Smooth muscle cell (in vitro differentiated cells): Measurements from ENCODE around the gene VAMP2. TPM values are rescaled to one million over a fixed set of nuclear protein-coding genes. Genes with fewer than 3 reads are reported as not detected.
A peak's percentile ranks its signal among the peaks of the same experiment; 100 is the strongest.

Experiments used
- DNase-seq: peaks from one replicate; lab custom pipeline; 2025; ENCODE audit not compliant: unreplicated experiment; lab: John Stamatoyannopoulos, UW
- H2AFZ ChIP-seq: fragments of 200-600 bp; sonication (generic); 2 replicates; pipeline ENCODE4 v1.6.0; 2016; ENCODE audit warnings: antibody characterized with exemption, low read depth, mild to moderate bottlenecking
- H3F3A ChIP-seq: fragments of 200-600 bp; sonication (generic); 2 replicates; pipeline ENCODE4 v1.6.0; 2017; ENCODE audit warnings: antibody characterized with exemption, low read depth
- H3K27ac ChIP-seq: fragments of 200-600 bp; sonication (generic); 2 replicates; pipeline ENCODE4 v1.5.1; 2016; ENCODE audit warnings: low read depth, mild to moderate bottlenecking
- H3K27me3 ChIP-seq: fragments of 200-600 bp; sonication (generic); 2 replicates; pipeline ENCODE4 v1.6.1; 2016; ENCODE audit warnings: low read depth, mild to moderate bottlenecking
- H3K36me3 ChIP-seq: fragments of 200-600 bp; sonication (generic); 2 replicates; pipeline ENCODE4 v1.5.1; 2016; ENCODE audit warnings: low read depth
- H3K4me1 ChIP-seq: fragments of 200-600 bp; sonication (generic); 2 replicates; pipeline ENCODE4 v1.5.1; 2016; ENCODE audit warnings: low read depth
- H3K4me2 ChIP-seq: fragments of 200-600 bp; sonication (generic); 2 replicates; pipeline ENCODE4 v1.6.0; 2016; ENCODE audit warnings: mild to moderate bottlenecking
- H3K4me3 ChIP-seq: fragments of 200-600 bp; sonication (generic); 2 replicates; pipeline ENCODE4 v1.5.1; 2016; ENCODE audit warnings: mild to moderate bottlenecking
- H3K79me2 ChIP-seq: fragments of 200-600 bp; sonication (generic); 2 replicates; pipeline ENCODE4 v1.6.0; 2016; ENCODE audit warnings: low read depth, mild to moderate bottlenecking
- H3K9ac ChIP-seq: fragments of 200-600 bp; sonication (generic); 2 replicates; pipeline ENCODE4 v1.6.0; 2016; ENCODE audit warnings: low read depth
- H3K9me3 ChIP-seq: fragments of 200-600 bp; sonication (generic); replicated peaks from 2 replicates; pipeline ENCODE4 v1.5.1; 2016; ENCODE audit warnings: low read depth
- H4K20me1 ChIP-seq: fragments of 200-600 bp; sonication (generic); 2 replicates; pipeline ENCODE4 v1.6.0; 2016; ENCODE audit warnings: low read depth
- WGBS: methylation state at CpG from one replicate; pipeline ENCODE4 v1.1.7; 2016; ENCODE audit warnings: low lambda C conversion rate; 5-methylcytosine and 5-hydroxymethylcytosine counted together
- polyA plus RNA-seq: library from polyadenylated mRNA; unstranded; fragments of >200 nt; fragmentation: Nextera tagmentation; extraction: Ambion mirVana; gene quantifications from 2 replicates; pipeline ENCODE4 v1.2.1, GENCODE V29; 2016
- total RNA-seq: library from RNA; depleted of rRNA; stranded (reverse); fragments of >200 nt; gene quantifications from 2 replicates; pipeline ENCODE4 v1.2.3, GENCODE V29; 2014
- TF ChIP-seq, protein P1 (sequence below): fragments of 200-600 bp; sonication (generic); IDR thresholded peaks from 2 replicates; pipeline ENCODE4 v1.5.1; 2017; ENCODE audit warnings: borderline replicate concordance, mild to moderate bottlenecking, antibody characterized with exemption; ENCODE audit not compliant: insufficient read depth, poor library complexity, severe bottlenecking

The VAMP2 gene
- total and polyA plus RNA-seq, 2 experiments from 2014 or later = 8.1 to 20.1 TPM

GRCh38 chr17:8117980-8118768 is 44.6 kb downstream of the VAMP2 start, which contains the start of gene ALOXE3:
TSS of gene ALOXE3 (minus strand) at chr17:8118514. CDS start at chr17:8117990, 524 bp downstream.
- Histone ChIP-seq H3K4me1 (peaks cover 1% of the 10 kb centered on the region), H3K9me3 (no peaks in the 10 kb centered on the region), H3K9ac (peak within 1 kb of the TSS; percentile 83), H3K79me2 (no peaks in the 10 kb centered on the region), H2AFZ (peak within 1 kb of the TSS; percentile 68), H3K4me3 (peak within 1 kb of the TSS; percentile 59), H3K27ac (peak within 1 kb of the TSS; percentile 89), H4K20me1 (peaks cover 9% of the 10 kb centered on the region), H3F3A (peaks cover 13% of the 10 kb centered on the region), H3K27me3 (peaks cover 57% of the 10 kb centered on the region), H3K4me2 (peak within 1 kb of the TSS; percentile 92), H3K36me3 (no peaks in the 10 kb centered on the region)
- TF ChIP-seq, protein P1, sequence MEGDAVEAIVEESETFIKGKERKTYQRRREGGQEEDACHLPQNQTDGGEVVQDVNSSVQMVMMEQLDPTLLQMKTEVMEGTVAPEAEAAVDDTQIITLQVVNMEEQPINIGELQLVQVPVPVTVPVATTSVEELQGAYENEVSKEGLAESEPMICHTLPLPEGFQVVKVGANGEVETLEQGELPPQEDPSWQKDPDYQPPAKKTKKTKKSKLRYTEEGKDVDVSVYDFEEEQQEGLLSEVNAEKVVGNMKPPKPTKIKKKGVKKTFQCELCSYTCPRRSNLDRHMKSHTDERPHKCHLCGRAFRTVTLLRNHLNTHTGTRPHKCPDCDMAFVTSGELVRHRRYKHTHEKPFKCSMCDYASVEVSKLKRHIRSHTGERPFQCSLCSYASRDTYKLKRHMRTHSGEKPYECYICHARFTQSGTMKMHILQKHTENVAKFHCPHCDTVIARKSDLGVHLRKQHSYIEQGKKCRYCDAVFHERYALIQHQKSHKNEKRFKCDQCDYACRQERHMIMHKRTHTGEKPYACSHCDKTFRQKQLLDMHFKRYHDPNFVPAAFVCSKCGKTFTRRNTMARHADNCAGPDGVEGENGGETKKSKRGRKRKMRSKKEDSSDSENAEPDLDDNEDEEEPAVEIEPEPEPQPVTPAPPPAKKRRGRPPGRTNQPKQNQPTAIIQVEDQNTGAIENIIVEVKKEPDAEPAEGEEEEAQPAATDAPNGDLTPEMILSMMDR = no peak
- WGBS = under 1% methylated on average over 31 of the region's 33 CpGs
- peak; percentile 27 for DNase-seq

DNA sequence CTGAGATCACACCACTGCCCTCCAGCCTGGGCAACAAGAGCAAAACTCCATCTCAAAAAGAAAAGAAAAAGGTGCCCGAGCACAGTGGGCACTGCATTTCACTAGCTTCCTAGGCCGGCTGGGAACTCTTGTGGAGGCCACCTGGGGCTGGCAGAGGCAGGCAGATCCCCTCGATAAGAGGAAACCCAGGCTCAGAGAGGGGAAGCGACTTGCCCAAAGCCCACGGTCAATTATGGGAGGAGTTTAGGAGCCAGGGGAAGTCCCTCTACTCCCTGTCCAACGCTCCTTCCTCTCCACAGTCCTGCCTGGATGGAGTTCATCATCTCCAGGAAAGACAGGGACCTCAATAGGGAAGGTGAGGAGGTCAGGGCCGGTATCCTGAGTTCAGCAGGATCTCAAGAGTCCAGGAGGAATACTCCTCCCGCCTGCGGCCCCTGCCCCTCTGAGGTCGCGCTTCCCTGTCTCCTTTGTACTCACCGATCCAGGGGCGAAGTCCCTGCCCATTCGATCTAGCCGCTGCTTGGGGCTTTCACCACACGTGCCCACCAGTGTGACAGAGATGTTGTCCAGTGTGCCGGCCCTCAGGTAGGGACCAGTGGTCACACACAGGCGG is 45.3 kb downstream of the VAMP2 start:
- peak overlapping the region; percentile 92 for H3K4me2 ChIP-seq
- peak overlapping the region; percentile 89 for H3K27ac ChIP-seq
- no peaks in the 10 kb centered on the region for H3K36me3 ChIP-seq
- 16% methylated on average over 18 of the region's 18 CpGs for WGBS
- peaks cover 9% of the 10 kb centered on the region for H4K20me1 ChIP-seq
- DNase-seq = no peak
- peak overlapping the region; percentile 68 for H2AFZ ChIP-seq
- peak overlapping the region; percentile 59 for H3K4me3 ChIP-seq
- H3F3A ChIP-seq = peaks cover 13% of the 10 kb centered on the region
- TF ChIP-seq, protein P1 = no peak
- H3K9me3 ChIP-seq = no peaks in the 10 kb centered on the region
- no peaks in the 10 kb centered on the region for H3K79me2 ChIP-seq
- H3K27me3 ChIP-seq = peaks cover 57% of the 10 kb centered on the region
- H3K4me1 ChIP-seq = no peaks in the 10 kb centered on the region
- H3K9ac ChIP-seq = peak overlapping the region; percentile 83

DNA sequence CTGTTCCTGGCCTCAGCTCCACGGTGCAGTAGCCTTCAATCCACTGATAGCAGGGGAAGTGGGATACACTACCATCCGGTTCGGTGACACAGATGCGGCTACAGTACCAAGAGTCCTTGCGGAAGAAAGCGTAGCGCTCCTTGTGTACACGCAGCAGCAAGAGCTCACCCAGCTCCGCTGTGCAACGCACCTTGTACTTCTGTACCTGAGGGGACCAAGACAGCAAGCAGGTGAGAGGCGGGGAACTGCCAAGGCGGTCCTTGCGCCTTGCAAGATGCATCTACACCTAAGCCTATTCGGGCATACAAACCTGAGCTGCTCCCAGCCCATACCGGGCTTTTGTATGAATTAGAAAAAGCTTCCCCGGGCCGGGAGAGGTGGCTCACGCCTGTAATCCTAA is 46.0 kb downstream of the VAMP2 start:
- Histone ChIP-seq H3K4me1 (no peaks in the 10 kb centered on the region), H3K36me3 (no peaks in the 10 kb centered on the region), H3K27me3 (peaks cover 61% of the 10 kb centered on the region), H3K27ac (no peak overlapping the region), H3K4me2 (no peak overlapping the region), H3K9me3 (no peaks in the 10 kb centered on the region), H3K4me3 (no peak overlapping the region), H3K79me2 (no peaks in the 10 kb centered on the region), H2AFZ (no peak overlapping the region), H3K9ac (no peak overlapping the region), H4K20me1 (peaks cover 9% of the 10 kb centered on the region), H3F3A (peaks cover 13% of the 10 kb centered on the region)
- DNase-seq = no peak
- WGBS = 72% methylated on average over 18 of the region's 18 CpGs
- TF ChIP-seq, protein P1 = no peak
